CD4-positive, alpha-beta memory T cell (primary cell): ENCODE results near the gene MAP3K7CL. TPM values are rescaled to one million over a fixed set of nuclear protein-coding genes. Genes with fewer than 3 reads are reported as not detected.

Experiments
- CTCF ChIA-PET: fragments of 350-600 bp; sonication (Branson Sonifier 250); formaldehyde crosslinking; loops from one replicate; lab custom pipeline; 2021; ENCODE audit warnings: inconsistent platforms; ENCODE audit not compliant: partially characterized antibody; lab: Charles Lee
- POLR2A ChIA-PET: fragments of 350-600 bp; sonication (Branson Sonifier 250); formaldehyde crosslinking; loops from one replicate; lab custom pipeline; 2021; ENCODE audit not compliant: partially characterized antibody; lab: Charles Lee
- DNase-seq, 5 donors: peaks; one replicate each; pipeline versions ENCODE4 v3.0.0 to v3.0.0-alpha.2; 2020 to 2022; ENCODE audit warnings: mixed read lengths in 1 of 5
- H3K27ac ChIP-seq: one replicate; pipeline ENCODE4 v1.7.0; 2013; ENCODE audit warnings: low read depth, low read length
- H3K27me3 ChIP-seq: 2 replicates; pipeline ENCODE4 v1.7.0; 2013; ENCODE audit warnings: mild to moderate bottlenecking, low read length, moderate library complexity; ENCODE audit not compliant: insufficient read depth
- H3K36me3 ChIP-seq: 2 replicates; pipeline ENCODE4 v1.7.0; 2013; ENCODE audit warnings: mild to moderate bottlenecking, low read length, moderate library complexity; ENCODE audit not compliant: insufficient read depth
- H3K4me1 ChIP-seq: 2 replicates; pipeline ENCODE4 v1.7.0; 2013; ENCODE audit warnings: mild to moderate bottlenecking, low read length, moderate library complexity; ENCODE audit not compliant: insufficient read depth
- H3K4me3 ChIP-seq, 2 donors: one replicate each; pipeline ENCODE4 v1.7.0; 2013; ENCODE audit warnings: low read length in 2 of 2, mild to moderate bottlenecking in 1 of 2
- H3K9me3 ChIP-seq, 2 donors: one replicate each; pipeline ENCODE4 v1.7.0; 2013; ENCODE audit warnings: low read length in 2 of 2, control low read depth in 1 of 2; ENCODE audit not compliant: control insufficient read depth in 1 of 2
- H3K27ac Mint-ChIP-seq, 7 donors: one replicate each; pipeline ENCODE4 v1.8.0; 2020 to 2021; ENCODE audit warnings: mixed read lengths in 7 of 7, mild to moderate bottlenecking in 6 of 7, inconsistent platforms in 3 of 7, moderate library complexity in 3 of 7
- H3K27me3 Mint-ChIP-seq, 2 donors: one replicate each; pipeline ENCODE4 v1.8.0; 2020 to 2021; ENCODE audit warnings: mixed read lengths in 2 of 2
- H3K36me3 Mint-ChIP-seq, 2 donors: one replicate each; pipeline ENCODE4 v1.8.0; 2020 to 2021; ENCODE audit warnings: mixed read lengths in 2 of 2, inconsistent platforms in 1 of 2, mild to moderate bottlenecking in 1 of 2
- H3K4me1 Mint-ChIP-seq, 4 donors: one replicate each; pipeline ENCODE4 v1.8.0; 2020 to 2021; ENCODE audit warnings: mixed read lengths in 4 of 4, mild to moderate bottlenecking in 1 of 4
- H3K4me3 Mint-ChIP-seq, 8 donors: one replicate each; pipeline ENCODE4 v1.8.0; 2020 to 2021; ENCODE audit warnings: mixed read lengths in 8 of 8, mild to moderate bottlenecking in 7 of 8, moderate library complexity in 6 of 8, inconsistent platforms in 3 of 8
- H3K9me3 Mint-ChIP-seq, 8 donors: one replicate each; pipeline ENCODE4 v1.8.0; 2020 to 2021; ENCODE audit warnings: mixed read lengths in 8 of 8, mild to moderate bottlenecking in 5 of 8, inconsistent platforms in 3 of 8, moderate library complexity in 1 of 8
- intact Hi-C: fragments of 100-400 bp; cut with micrococcal nuclease; formaldehyde crosslinking; loops from one replicate; pipeline ENCODE4 v1.15.1; 2023
- polyA plus RNA-seq, 2 donors: library from polyadenylated mRNA; unstranded; fragments of 300-500 nt; fragmentation: Illumina TruSeq; gene quantifications; one replicate each; pipeline ENCODE4 v1.2.3, GENCODE V29; 2021
- total RNA-seq, 2 experiments: library from RNA; stranded (reverse); gene quantifications; one replicate each; pipeline ENCODE4 v1.2.3, GENCODE V29; 2021

MAP3K7CL gene
- total and polyA plus RNA-seq, 4 experiments from 2014 or later: 2.8 to 10.3 (median 7.4) TPM

GRCh38 chr21:29146726-29147125 is 16.3 kb downstream of the MAP3K7CL start:
- no peak for DNase-seq
- Mint-ChIP-seq H3K4me1 (no peaks in the 10 kb centered on the region), H3K9me3 (no peaks in the 10 kb centered on the region), H3K4me3 (no peak overlapping the region), H3K36me3 (peaks cover 2 to 5% of the 10 kb centered on the region in 2 donors), H3K27me3 (no peaks in the 10 kb centered on the region), H3K27ac (no peak overlapping the region)
- ChIA-PET CTCF (no interaction called here), POLR2A (no interaction called here)
- intact Hi-C loops: no loop called here
- Histone ChIP-seq H3K27me3 (no peaks in the 10 kb centered on the region), H3K36me3 (no peaks in the 10 kb centered on the region), H3K4me1 (no peaks in the 10 kb centered on the region), H3K9me3 (no peaks in the 10 kb centered on the region), H3K27ac (no peak overlapping the region), H3K4me3 (no peak overlapping the region)

DNA sequence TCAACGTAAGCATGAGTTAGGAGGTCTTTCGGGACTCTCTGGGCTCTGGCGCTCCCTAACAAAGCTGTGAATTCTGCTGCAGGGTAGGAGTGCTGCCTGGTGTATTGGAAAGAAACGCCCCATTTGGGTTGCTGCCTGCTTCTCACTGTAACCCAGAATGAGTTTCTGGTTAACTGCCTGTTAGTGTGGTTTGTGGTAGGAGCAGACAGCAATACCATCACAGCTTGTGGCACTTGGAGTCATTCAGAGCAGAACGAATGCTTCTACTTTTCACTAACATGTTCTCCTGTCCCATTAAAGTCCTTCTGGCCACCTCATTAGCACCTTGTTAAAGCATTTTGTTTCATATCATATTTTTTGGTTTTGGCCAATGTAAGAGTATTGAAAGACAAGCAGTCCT is 18.1 kb downstream of the MAP3K7CL start:
- Histone ChIP-seq H3K4me3 (no peak overlapping the region), H3K4me1 (no peaks in the 10 kb centered on the region), H3K27me3 (no peaks in the 10 kb centered on the region), H3K27ac (no peak overlapping the region), H3K9me3 (no peaks in the 10 kb centered on the region), H3K36me3 (no peaks in the 10 kb centered on the region)
- H3K36me3 Mint-ChIP-seq: peaks cover 11 to 14% of the 10 kb centered on the region in 2 donors
- H3K27me3 Mint-ChIP-seq: no peaks in the 10 kb centered on the region
- no peaks in the 10 kb centered on the region for H3K9me3 Mint-ChIP-seq
- DNase-seq: no peak
- H3K4me3 Mint-ChIP-seq: no peak overlapping the region
- POLR2A ChIA-PET: no interaction called here
- H3K4me1 Mint-ChIP-seq: no peaks in the 10 kb centered on the region
- CTCF ChIA-PET: interaction anchor here (0.5 kb wide), 1 partner anchor 135 kb away, joined by 3 read pairs; no protein-coding TSS in a partner anchor
- no peak overlapping the region for H3K27ac Mint-ChIP-seq
- intact Hi-C loops: no loop called here

DNA sequence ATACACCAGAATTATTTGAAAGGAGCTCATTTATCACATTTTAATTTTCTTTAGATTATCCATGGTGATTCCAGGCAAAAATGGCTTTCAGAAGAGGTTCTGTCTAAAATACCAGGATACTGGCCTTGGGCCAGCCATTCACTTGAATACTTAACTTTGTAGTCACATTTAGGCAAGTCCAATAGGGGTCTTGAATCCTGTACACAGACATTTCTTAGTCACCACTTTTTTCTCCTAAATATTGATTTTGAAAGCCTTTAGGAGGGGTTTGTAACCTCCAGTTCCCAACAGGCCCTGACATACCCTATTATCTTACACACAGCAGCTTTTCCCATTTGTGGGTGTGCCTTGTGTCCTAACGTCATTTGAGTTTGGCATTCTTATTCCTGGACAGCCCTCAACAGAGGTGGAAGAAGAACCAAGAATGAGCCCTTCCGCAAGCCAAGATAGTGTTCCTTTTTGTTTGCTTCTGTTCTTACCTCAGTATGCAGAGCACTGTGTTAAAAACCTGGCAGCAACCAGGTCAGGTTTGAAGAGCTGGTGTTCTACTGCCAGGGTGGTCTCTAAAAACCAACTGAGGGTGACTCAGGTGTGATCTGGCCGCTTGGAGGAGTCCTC is 19.5 kb downstream of the MAP3K7CL start:
- ChIA-PET POLR2A (no interaction called here), CTCF (interaction anchor here (1.7 kb wide), 1 partner anchor 37 kb away, joined by 3 read pairs; no protein-coding TSS in a partner anchor)
- no peaks in the 10 kb centered on the region for H3K27me3 Mint-ChIP-seq

GRCh38 chr21:29151931-29152330 is 21.5 kb downstream of the MAP3K7CL start:
- Histone ChIP-seq H3K9me3 (no peaks in the 10 kb centered on the region), H3K27me3 (no peaks in the 10 kb centered on the region), H3K4me3 (no peak overlapping the region), H3K27ac (no peak overlapping the region), H3K36me3 (no peaks in the 10 kb centered on the region), H3K4me1 (no peaks in the 10 kb centered on the region)
- Mint-ChIP-seq H3K27me3 (no peaks in the 10 kb centered on the region), H3K4me1 (no peaks in the 10 kb centered on the region), H3K27ac (no peak overlapping the region), H3K36me3 (peaks cover 14 to 17% of the 10 kb centered on the region in 2 donors), H3K9me3 (no peaks in the 10 kb centered on the region), H3K4me3 (no peak overlapping the region)
- intact Hi-C loops: no loop called here
- DNase-seq: no peak
- POLR2A ChIA-PET: no interaction called here
- CTCF ChIA-PET: no interaction called here

More for the DNA sequence above, 19.5 kb downstream of the MAP3K7CL start:
- DNase-seq: no peak
- H3K4me3 ChIP-seq: no peak overlapping the region
- intact Hi-C loops: no loop called here
- no peaks in the 10 kb centered on the region for H3K4me1 ChIP-seq
- Mint-ChIP-seq H3K27ac (no peak overlapping the region), H3K4me1 (no peaks in the 10 kb centered on the region), H3K4me3 (no peak overlapping the region), H3K36me3 (peaks cover 14 to 17% of the 10 kb centered on the region in 2 donors), H3K9me3 (no peaks in the 10 kb centered on the region)
- no peaks in the 10 kb centered on the region for H3K9me3 ChIP-seq
- no peaks in the 10 kb centered on the region for H3K27me3 ChIP-seq
- H3K36me3 ChIP-seq: no peaks in the 10 kb centered on the region
- no peak overlapping the region for H3K27ac ChIP-seq

DNA sequence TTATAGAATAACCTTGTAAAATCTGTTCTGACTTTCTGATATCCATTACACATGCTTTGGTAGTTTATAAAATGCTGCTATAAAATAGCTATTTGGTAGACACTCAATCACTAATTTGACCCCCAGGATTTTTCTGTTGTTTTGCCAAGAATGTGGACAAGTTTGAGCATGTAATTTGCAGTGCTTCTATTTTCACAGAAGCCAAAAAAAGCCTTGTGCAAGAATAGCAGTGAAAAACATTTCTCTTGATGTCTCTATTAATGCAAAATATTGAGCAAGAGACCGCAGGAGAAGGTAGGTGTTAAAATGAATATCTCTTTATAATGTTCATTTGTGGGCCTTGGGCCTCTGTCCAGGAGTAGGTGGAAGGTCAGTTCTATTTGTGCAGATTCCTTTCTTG is 22.5 kb downstream of the MAP3K7CL start:
- Histone ChIP-seq H3K27ac (no peak overlapping the region), H3K4me3 (no peak overlapping the region), H3K27me3 (no peaks in the 10 kb centered on the region), H3K9me3 (no peaks in the 10 kb centered on the region), H3K4me1 (no peaks in the 10 kb centered on the region), H3K36me3 (no peaks in the 10 kb centered on the region)
- H3K9me3 Mint-ChIP-seq: no peaks in the 10 kb centered on the region
- H3K36me3 Mint-ChIP-seq: peaks cover 14 to 17% of the 10 kb centered on the region in 2 donors
- H3K4me1 Mint-ChIP-seq: no peaks in the 10 kb centered on the region
- no peaks in the 10 kb centered on the region for H3K27me3 Mint-ChIP-seq
- DNase-seq: no peak
- intact Hi-C loops: no loop called here
- no peak overlapping the region for H3K4me3 Mint-ChIP-seq
- H3K27ac Mint-ChIP-seq: no peak overlapping the region
- POLR2A ChIA-PET: no interaction called here
- CTCF ChIA-PET: no interaction called here

DNA sequence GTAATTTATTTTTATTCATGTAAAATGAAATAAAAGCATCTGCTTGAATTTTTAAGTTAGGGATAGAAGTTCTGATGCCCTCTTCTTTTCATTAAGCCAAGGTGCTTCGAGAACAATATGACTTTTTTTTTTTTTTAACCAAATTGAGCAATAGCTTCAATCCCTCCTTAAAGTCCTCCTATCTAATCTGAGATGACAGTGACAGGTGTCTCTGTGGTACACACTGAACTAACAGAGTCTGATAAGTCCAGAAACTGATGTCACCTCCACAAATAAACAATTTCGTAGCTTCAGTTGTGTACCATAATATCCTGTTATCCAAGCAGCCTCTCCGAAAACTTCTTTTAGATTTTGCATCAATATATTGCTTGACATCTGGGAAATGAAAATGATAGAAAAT is 23.8 kb downstream of the MAP3K7CL start:
- Mint-ChIP-seq H3K4me1 (no peaks in the 10 kb centered on the region), H3K9me3 (no peaks in the 10 kb centered on the region), H3K4me3 (no peak overlapping the region), H3K27me3 (no peaks in the 10 kb centered on the region), H3K27ac (no peak overlapping the region), H3K36me3 (peaks cover 14 to 17% of the 10 kb centered on the region in 2 donors)
- ChIA-PET CTCF (interaction anchor here (1.3 kb wide), 1 partner anchor 9 kb away, joined by 4 read pairs; no protein-coding TSS in a partner anchor), POLR2A (no interaction called here)
- no peaks in the 10 kb centered on the region for H3K27me3 ChIP-seq
- H3K27ac ChIP-seq: no peak overlapping the region
- no peak for DNase-seq
- H3K36me3 ChIP-seq: no peaks in the 10 kb centered on the region
- H3K4me1 ChIP-seq: no peaks in the 10 kb centered on the region
- no peak overlapping the region for H3K4me3 ChIP-seq
- intact Hi-C loops: no loop called here
- H3K9me3 ChIP-seq: no peaks in the 10 kb centered on the region

- no peak for DNase-seq
- Mint-ChIP-seq H3K4me1 (no peaks in the 10 kb centered on the region), H3K4me3 (no peak overlapping the region), H3K27ac (no peak overlapping the region), H3K27me3 (no peaks in the 10 kb centered on the region), H3K9me3 (no peaks in the 10 kb centered on the region), H3K36me3 (peaks cover 11 to 19% of the 10 kb centered on the region in 2 donors)
- no peaks in the 10 kb centered on the region for H3K4me1 ChIP-seq
- no peak overlapping the region for H3K4me3 ChIP-seq
- POLR2A ChIA-PET: no interaction called here
- intact Hi-C loops: no loop called here
- CTCF ChIA-PET: interaction anchor here (0.7 to 1.1 kb wide), 2 partner anchors 8 to 18 kb away, joined by 3 to 4 read pairs; no protein-coding TSS in a partner anchor
- H3K27me3 ChIP-seq: no peaks in the 10 kb centered on the region
- no peaks in the 10 kb centered on the region for H3K9me3 ChIP-seq
- no peaks in the 10 kb centered on the region for H3K36me3 ChIP-seq
- no peak overlapping the region for H3K27ac ChIP-seq
These were observed 24.9 kb downstream of the MAP3K7CL start for GRCh38 chr21:29155118-29155932.
